Panc1 (cell line): ENCODE data around the gene SLIT3. TPM values are rescaled to one million over a fixed set of nuclear protein-coding genes. Genes with fewer than 3 reads are reported as not detected.

Source experiments
- ATAC-seq: fragments of 200-7000 bp; cut with Tn5 transposase; 2 replicates; pipeline ENCODE4 v1.9.1; 2020; ENCODE audit warnings: mild to moderate bottlenecking, moderate library complexity
- BruUV-seq: library from RNA; stranded (reverse); fragments of 400-500 nt; replicated peaks from 2 replicates; lab custom pipeline; 2021; lab: Mats Ljungman, UMichigan
- CTCF ChIA-PET: fragments of 300-600 bp; sonication (Branson Sonifier 250); formaldehyde crosslinking; loops from one replicate; lab custom pipeline; 2022; ENCODE audit warnings: antibody characterized with exemption; lab: Charles Lee
- POLR2A ChIA-PET: fragments of 300-600 bp; sonication (Branson Sonifier 250); formaldehyde crosslinking; loops from one replicate; lab custom pipeline; 2022; ENCODE audit warnings: antibody characterized with exemption; lab: Charles Lee
- DNase-seq: peaks from one replicate; pipeline ENCODE4 v3.0.0-alpha.2; 2010; ENCODE audit warnings: low read depth, low spot score
- H3K27ac ChIP-seq: 2 replicates; pipeline ENCODE4 v1.5.1; 2011; ENCODE audit warnings: mild to moderate bottlenecking, low read length, inconsistent platforms
- H3K27me3 ChIP-seq: fragments of 200-500 bp; sonication (Bioruptor generic); 2 replicates; pipeline ENCODE4 v1.6.0; 2014; ENCODE audit warnings: low read length, inconsistent platforms; ENCODE audit not compliant: control insufficient read depth, insufficient read depth
- H3K36me3 ChIP-seq: fragments of 200-500 bp; sonication (Bioruptor generic); 2 replicates; pipeline ENCODE4 v1.5.1; 2014; ENCODE audit warnings: inconsistent platforms, mild to moderate bottlenecking, low read length, moderate library complexity; ENCODE audit not compliant: control insufficient read depth, insufficient read depth
- H3K4me1 ChIP-seq: 2 replicates; pipeline ENCODE4 v1.5.1; 2011; ENCODE audit warnings: inconsistent platforms, mild to moderate bottlenecking, low read length, moderate library complexity; ENCODE audit not compliant: control insufficient read depth, insufficient read depth
- H3K4me3 ChIP-seq, 2 experiments: 2 replicates each; pipeline ENCODE4 v1.5.1; 2011 to 2012; ENCODE audit warnings: low read depth in 2 of 2, low read length in 2 of 2, mild to moderate bottlenecking in 2 of 2, inconsistent platforms in 1 of 2, moderate library complexity in 1 of 2
- H3K9me3 ChIP-seq: fragments of 200-500 bp; sonication (Bioruptor generic); 2 replicates; pipeline ENCODE4 v1.5.1; 2014; ENCODE audit warnings: low read depth, mild to moderate bottlenecking, inconsistent platforms, low read length, moderate library complexity; ENCODE audit not compliant: control insufficient read depth, insufficient read depth
- POLR2AphosphoS5 ChIP-seq: IDR thresholded peaks from 2 replicates; pipeline ENCODE4 v1.6.1; 2012; ENCODE audit warnings: mild to moderate bottlenecking, low read depth, low read length, moderate library complexity
- SIN3A ChIP-seq: IDR thresholded peaks from 2 replicates; pipeline ENCODE4 v1.6.1; 2012; ENCODE audit warnings: low read depth, mild to moderate bottlenecking, low read length, moderate library complexity, borderline replicate concordance; ENCODE audit not compliant: insufficient read depth
- TCF7L2 ChIP-seq: IDR thresholded peaks from 2 replicates; pipeline ENCODE4 v1.6.1; 2011; ENCODE audit warnings: mild to moderate bottlenecking, low read depth, low read length, inconsistent platforms
- in situ Hi-C: cut with HindIII; loops from 2 replicates; pipeline ENCODE4 v1.10.0; 2016; ENCODE audit warnings: low sequenced_read_pairs, low pct_unique_long_range_greater_than_20kb
- intact Hi-C: fragments of 100-400 bp; cut with micrococcal nuclease; formaldehyde crosslinking; loops from one replicate; pipeline ENCODE4 v1.10.0; 2022; ENCODE audit not compliant: unreplicated experiment
- total RNA-seq: library from RNA; stranded (reverse); gene quantifications from one replicate; pipeline ENCODE4 v1.2.1, GENCODE V29; 2021; ENCODE audit not compliant: unreplicated experiment
- TF ChIP-seq, protein P1 (sequence below): fragments of 450-650 bp; IDR thresholded peaks from 2 replicates; pipeline ENCODE4 v1.5.1; 2017; ENCODE audit warnings: mild to moderate bottlenecking
- TF ChIP-seq, protein P2 (sequence below), 2 experiments: IDR thresholded peaks; 2 replicates each; pipeline ENCODE4 v1.6.1; 2011 to 2012; ENCODE audit warnings: low read depth in 2 of 2, control low read depth in 1 of 2, low read length in 1 of 2, mild to moderate bottlenecking in 1 of 2, moderate library complexity in 1 of 2; ENCODE audit not compliant: insufficient read depth in 1 of 2

Gene SLIT3
- total RNA-seq, 1 experiment from 2014 or later, result 26.4 TPM

DNA sequence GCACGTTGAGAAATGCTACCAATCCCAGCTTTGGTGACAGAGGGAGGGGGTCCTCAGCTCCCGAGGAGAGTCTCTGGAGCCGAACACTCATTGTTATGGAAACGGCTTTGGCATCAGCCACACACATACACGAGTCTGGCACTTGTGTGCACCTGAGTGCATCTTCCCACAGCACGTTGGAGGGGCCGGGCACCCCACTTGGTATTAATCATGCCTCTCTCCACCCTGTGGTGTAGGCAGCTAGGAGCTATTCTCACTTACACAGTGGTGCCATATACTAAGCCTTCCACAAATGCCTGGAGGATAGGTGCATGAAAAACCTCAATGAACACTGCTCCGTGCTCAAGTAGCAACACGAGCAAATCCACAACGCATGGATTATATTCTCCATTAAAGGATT lies 587.9 kb downstream of the SLIT3 start:
- Histone ChIP-seq H3K36me3 (no peaks in the 10 kb centered on the region), H3K4me1 (peaks cover 9% of the 10 kb centered on the region; the same call in 1 of the 2 replicates), H3K9me3 (no peaks in the 10 kb centered on the region), H3K27me3 (no peaks in the 10 kb centered on the region), H3K27ac (no peak overlapping the region; the same call in 1 of the 2 replicates), H3K4me3 (no peak overlapping the region)
- peak; percentile 19; the same call in 1 of the 2 replicates for ATAC-seq
- POLR2A ChIA-PET, result no interaction called here
- TF ChIP-seq TCF7L2, result no peak
- no peak for TF ChIP-seq POLR2AphosphoS5
- TF ChIP-seq SIN3A, result no peak
- TF ChIP-seq, protein P1, sequence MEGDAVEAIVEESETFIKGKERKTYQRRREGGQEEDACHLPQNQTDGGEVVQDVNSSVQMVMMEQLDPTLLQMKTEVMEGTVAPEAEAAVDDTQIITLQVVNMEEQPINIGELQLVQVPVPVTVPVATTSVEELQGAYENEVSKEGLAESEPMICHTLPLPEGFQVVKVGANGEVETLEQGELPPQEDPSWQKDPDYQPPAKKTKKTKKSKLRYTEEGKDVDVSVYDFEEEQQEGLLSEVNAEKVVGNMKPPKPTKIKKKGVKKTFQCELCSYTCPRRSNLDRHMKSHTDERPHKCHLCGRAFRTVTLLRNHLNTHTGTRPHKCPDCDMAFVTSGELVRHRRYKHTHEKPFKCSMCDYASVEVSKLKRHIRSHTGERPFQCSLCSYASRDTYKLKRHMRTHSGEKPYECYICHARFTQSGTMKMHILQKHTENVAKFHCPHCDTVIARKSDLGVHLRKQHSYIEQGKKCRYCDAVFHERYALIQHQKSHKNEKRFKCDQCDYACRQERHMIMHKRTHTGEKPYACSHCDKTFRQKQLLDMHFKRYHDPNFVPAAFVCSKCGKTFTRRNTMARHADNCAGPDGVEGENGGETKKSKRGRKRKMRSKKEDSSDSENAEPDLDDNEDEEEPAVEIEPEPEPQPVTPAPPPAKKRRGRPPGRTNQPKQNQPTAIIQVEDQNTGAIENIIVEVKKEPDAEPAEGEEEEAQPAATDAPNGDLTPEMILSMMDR, result no peak
- TF ChIP-seq, protein P2, sequence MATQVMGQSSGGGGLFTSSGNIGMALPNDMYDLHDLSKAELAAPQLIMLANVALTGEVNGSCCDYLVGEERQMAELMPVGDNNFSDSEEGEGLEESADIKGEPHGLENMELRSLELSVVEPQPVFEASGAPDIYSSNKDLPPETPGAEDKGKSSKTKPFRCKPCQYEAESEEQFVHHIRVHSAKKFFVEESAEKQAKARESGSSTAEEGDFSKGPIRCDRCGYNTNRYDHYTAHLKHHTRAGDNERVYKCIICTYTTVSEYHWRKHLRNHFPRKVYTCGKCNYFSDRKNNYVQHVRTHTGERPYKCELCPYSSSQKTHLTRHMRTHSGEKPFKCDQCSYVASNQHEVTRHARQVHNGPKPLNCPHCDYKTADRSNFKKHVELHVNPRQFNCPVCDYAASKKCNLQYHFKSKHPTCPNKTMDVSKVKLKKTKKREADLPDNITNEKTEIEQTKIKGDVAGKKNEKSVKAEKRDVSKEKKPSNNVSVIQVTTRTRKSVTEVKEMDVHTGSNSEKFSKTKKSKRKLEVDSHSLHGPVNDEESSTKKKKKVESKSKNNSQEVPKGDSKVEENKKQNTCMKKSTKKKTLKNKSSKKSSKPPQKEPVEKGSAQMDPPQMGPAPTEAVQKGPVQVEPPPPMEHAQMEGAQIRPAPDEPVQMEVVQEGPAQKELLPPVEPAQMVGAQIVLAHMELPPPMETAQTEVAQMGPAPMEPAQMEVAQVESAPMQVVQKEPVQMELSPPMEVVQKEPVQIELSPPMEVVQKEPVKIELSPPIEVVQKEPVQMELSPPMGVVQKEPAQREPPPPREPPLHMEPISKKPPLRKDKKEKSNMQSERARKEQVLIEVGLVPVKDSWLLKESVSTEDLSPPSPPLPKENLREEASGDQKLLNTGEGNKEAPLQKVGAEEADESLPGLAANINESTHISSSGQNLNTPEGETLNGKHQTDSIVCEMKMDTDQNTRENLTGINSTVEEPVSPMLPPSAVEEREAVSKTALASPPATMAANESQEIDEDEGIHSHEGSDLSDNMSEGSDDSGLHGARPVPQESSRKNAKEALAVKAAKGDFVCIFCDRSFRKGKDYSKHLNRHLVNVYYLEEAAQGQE (IDR thresholded peaks at IDR 0.05; ENCODE audit: insufficient read depth in 1 of 2, low read depth in 2 of 2, low read length in 1 of 2), result no peak
- in situ Hi-C loops, result no loop called here
- CTCF ChIA-PET, result no interaction called here
- no peak for DNase-seq
- intact Hi-C loops, result no loop called here
- BruUV-seq, result no TSS peak

DNA sequence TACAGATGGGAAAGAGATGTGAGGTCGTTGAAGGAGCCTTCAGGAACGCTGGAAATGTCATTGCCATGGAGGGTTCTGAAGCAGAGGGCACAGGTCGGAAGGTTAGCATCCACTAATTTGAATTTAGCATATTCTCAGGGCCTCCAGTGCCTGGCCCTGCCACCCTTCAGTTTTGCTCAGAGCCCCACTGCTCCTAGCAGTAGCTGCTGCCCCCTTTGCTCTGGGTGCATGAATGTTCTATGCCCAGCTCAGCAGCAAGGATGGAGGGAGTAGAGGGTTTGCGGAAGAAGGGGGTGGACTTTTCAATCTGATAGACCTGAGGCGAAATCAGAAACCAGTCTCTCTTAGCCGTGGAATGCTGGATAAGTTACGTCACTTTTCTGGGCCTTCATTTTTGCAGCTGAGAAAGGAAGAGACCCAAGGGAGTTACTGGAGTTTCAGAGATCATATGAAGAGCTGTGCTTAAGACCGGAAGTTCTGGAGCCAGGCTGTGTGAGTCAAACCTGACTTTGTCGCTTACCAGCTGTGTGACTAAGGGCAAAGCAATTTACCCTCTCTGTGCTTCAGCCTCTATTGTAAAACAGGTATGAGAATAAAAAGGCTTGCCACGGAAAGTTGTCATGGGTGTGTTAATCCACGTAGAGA lies 588.5 kb downstream of the SLIT3 start:
- no peak overlapping the region for H3K4me3 ChIP-seq

More for the DNA sequence above, 588.5 kb downstream of the SLIT3 start:
- H3K27me3 ChIP-seq, result no peaks in the 10 kb centered on the region
- peaks cover 9% of the 10 kb centered on the region; the same call in 1 of the 2 replicates for H3K4me1 ChIP-seq
- TF ChIP-seq, protein P2 (IDR thresholded peaks at IDR 0.05; ENCODE audit: insufficient read depth in 1 of 2, low read depth in 2 of 2, low read length in 1 of 2), result no peak
- TF ChIP-seq, protein P1, result no peak
- no peak for TF ChIP-seq POLR2AphosphoS5
- no peak for TF ChIP-seq TCF7L2
- no peak for TF ChIP-seq SIN3A
- intact Hi-C loops (no loop called here), in situ Hi-C loops (no loop called here)
- peak; percentile 36 for DNase-seq
- H3K27ac ChIP-seq, result peak overlapping the region; percentile 13
- POLR2A ChIA-PET, result no interaction called here
- BruUV-seq, result no TSS peak
- H3K9me3 ChIP-seq, result no peaks in the 10 kb centered on the region
- CTCF ChIA-PET, result no interaction called here
- peak; percentile 94 for ATAC-seq
- H3K36me3 ChIP-seq, result no peaks in the 10 kb centered on the region
